GM10266 (cell line): Measurements from ENCODE around the gene NOTO.

Experiments used
- DNase-seq: peaks from one replicate; pipeline ENCODE4 v3.0.0; 2012; ENCODE audit errors: extremely low spot score
- CTCF ChIP-seq: IDR thresholded peaks from 2 replicates; pipeline ENCODE4 v1.5.1; 2012; ENCODE audit warnings: mild to moderate bottlenecking, low read depth; ENCODE audit not compliant: control insufficient read depth, insufficient read depth; ENCODE audit errors: missing control alignments

Gene NOTO

GRCh38 chr2:73173781-73174180, 28.6 kb upstream of the NOTO start:
- DNase-seq: no peak
- no peak for TF ChIP-seq CTCF

DNA sequence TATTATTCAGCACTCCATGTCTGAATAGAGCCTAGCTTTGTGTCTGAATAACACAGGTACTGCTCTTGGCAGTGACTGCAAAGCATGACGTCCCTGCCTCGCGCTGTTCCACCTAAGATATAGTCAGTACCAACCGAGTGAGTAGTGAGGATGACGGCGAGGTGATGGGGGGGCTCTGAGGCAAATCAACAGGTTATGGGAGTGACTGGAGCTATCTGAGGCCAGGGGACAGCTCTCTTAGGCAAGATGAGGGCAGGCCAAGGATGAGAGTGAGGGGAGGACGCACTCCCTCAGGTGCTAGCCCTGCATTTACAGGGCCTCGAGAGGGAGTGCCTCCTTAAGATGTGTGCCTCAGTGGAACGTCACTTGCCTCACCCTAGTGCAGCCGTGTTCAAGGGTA, 28.1 kb upstream of the NOTO start:
- DNase-seq: no peak
- TF ChIP-seq CTCF: no peak

- DNase-seq: no peak
- TF ChIP-seq CTCF: no peak
These were observed 27.3 kb upstream of the NOTO start for GRCh38 chr2:73174941-73175662.

DNA sequence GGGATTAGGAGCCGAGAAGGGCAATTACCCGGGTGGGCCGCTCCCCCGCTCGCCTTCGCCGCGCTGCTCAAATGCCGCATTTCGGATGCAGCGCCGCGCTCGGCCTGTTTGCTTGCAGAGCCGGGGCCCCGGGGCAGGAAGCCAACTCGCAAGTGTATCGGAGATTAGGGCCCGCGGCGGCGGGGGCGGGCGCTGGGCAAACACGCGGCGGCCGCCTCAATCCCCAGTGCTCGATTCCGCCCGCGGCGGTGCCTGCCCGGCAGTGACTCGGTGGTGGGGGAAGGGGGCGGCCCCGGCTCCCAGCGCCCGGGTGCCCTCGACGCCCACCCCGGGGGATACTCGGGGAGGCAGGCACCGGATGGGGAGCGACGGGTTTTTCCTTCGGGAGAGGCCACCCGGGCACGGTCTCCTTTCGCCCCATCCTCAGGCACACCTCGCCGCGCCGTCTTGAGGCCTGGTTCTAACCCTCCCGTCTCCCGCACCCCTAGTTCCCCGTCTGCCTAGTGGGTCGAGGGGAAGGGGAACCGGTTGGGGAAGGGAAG, 26.6 kb upstream of the NOTO start:
- peak; percentile 65 for DNase-seq
- TF ChIP-seq CTCF: no peak

- TF ChIP-seq CTCF: no peak
- DNase-seq: no peak
These were observed 26.0 kb upstream of the NOTO start for GRCh38 chr2:73176205-73176880.

GRCh38 chr2:73176881-73177644, 25.3 kb upstream of the NOTO start:
- TF ChIP-seq CTCF: peak; percentile 100
- DNase-seq: peak; percentile 94
